ENCODE data around the gene SLC30A2.

DNA sequence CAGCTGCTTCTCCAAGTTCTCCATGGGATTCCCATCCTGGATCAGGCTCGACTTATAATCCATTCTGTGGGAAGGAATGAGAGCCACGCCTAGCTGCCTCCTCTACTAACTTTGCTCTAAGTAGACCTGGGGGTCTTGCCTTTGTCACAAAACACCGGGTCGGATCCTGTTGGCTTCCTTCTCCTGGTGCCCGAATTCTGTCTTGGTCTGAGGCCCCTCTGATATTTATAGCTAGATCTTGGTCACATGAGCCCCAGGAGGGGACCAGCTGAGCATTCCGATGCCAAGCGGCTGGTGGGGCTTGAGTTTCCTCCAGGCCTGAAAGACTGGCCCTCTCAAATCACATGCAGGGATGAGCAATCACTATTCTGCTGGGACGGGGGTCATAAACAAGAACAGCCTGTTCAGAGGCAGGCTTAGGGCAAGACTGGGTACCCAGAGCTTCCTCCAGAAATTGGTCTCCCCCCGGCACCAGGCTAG is 21.6 kb upstream of the SLC30A2 start, which contains the start of gene TRIM63:
- TF ChIP-seq CTCF (IDR thresholded peaks at IDR 0.05; ENCODE audit: poor library complexity) (no peak), EZH2 (IDR thresholded peaks at IDR 0.05; ENCODE audit: borderline replicate concordance) (no peak), EZH2phosphoT487 (IDR thresholded peaks at IDR 0.05; ENCODE audit: low read depth, severe bottlenecking, unreplicated experiment) (no peak)
